Ishikawa (cell line): ENCODE data around the gene IFI27L1.

Experiments
- CEBPB ChIP-seq: IDR thresholded peaks from 2 replicates; pipeline ENCODE4 v1.6.1; 2012
- CREB1 ChIP-seq: IDR thresholded peaks from 2 replicates; pipeline ENCODE4 v1.6.1; 2012; ENCODE audit warnings: low read depth
- EGR1 ChIP-seq: IDR thresholded peaks from 2 replicates; pipeline ENCODE4 v1.6.1; 2012
- EP300 ChIP-seq: IDR thresholded peaks from 2 replicates; pipeline ENCODE4 v1.6.1; 2012; ENCODE audit warnings: borderline replicate concordance
- FOXM1 ChIP-seq: IDR thresholded peaks from 2 replicates; pipeline ENCODE4 v1.6.1; 2012; ENCODE audit warnings: low read depth, borderline replicate concordance
- NFIC ChIP-seq: IDR thresholded peaks from 2 replicates; pipeline ENCODE4 v1.6.1; 2012
- RAD21 ChIP-seq: IDR thresholded peaks from 2 replicates; pipeline ENCODE4 v1.6.1; 2012; ENCODE audit warnings: low read depth
- TAF1 ChIP-seq: IDR thresholded peaks from 2 replicates; pipeline ENCODE4 v1.6.1; 2012; ENCODE audit warnings: low read depth, mild to moderate bottlenecking
- TCF12 ChIP-seq: IDR thresholded peaks from 2 replicates; pipeline ENCODE4 v1.6.1; 2012; ENCODE audit warnings: low read depth
- TEAD4 ChIP-seq: IDR thresholded peaks from 2 replicates; pipeline ENCODE4 v1.6.1; 2012
- USF1 ChIP-seq: IDR thresholded peaks from 2 replicates; pipeline ENCODE4 v1.6.1; 2012
- YY1 ChIP-seq: IDR thresholded peaks from 2 replicates; pipeline ENCODE4 v1.6.1; 2012; ENCODE audit warnings: low read depth
- ZBTB7A ChIP-seq: IDR thresholded peaks from 2 replicates; pipeline ENCODE4 v1.6.1; 2012; ENCODE audit warnings: low read depth
- TF ChIP-seq, protein P1 (sequence below): IDR thresholded peaks from 2 replicates; pipeline ENCODE4 v1.6.1; 2012; ENCODE audit warnings: low read depth, mild to moderate bottlenecking
- TF ChIP-seq, protein P2 (sequence below): IDR thresholded peaks from 2 replicates; pipeline ENCODE4 v1.6.1; 2012

Gene IFI27L1

GRCh38 chr14:94051779-94052178 lies 29.3 kb upstream of the IFI27L1 start:
- TF ChIP-seq NFIC (no peak), CREB1 (no peak), YY1 (no peak), RAD21 (no peak), TEAD4 (no peak), EP300 (no peak), ZBTB7A (no peak), FOXM1 (no peak), TAF1 (no peak), CEBPB (no peak), TCF12 (no peak), USF1 (no peak), EGR1 (no peak)
- TF ChIP-seq, protein P1, sequence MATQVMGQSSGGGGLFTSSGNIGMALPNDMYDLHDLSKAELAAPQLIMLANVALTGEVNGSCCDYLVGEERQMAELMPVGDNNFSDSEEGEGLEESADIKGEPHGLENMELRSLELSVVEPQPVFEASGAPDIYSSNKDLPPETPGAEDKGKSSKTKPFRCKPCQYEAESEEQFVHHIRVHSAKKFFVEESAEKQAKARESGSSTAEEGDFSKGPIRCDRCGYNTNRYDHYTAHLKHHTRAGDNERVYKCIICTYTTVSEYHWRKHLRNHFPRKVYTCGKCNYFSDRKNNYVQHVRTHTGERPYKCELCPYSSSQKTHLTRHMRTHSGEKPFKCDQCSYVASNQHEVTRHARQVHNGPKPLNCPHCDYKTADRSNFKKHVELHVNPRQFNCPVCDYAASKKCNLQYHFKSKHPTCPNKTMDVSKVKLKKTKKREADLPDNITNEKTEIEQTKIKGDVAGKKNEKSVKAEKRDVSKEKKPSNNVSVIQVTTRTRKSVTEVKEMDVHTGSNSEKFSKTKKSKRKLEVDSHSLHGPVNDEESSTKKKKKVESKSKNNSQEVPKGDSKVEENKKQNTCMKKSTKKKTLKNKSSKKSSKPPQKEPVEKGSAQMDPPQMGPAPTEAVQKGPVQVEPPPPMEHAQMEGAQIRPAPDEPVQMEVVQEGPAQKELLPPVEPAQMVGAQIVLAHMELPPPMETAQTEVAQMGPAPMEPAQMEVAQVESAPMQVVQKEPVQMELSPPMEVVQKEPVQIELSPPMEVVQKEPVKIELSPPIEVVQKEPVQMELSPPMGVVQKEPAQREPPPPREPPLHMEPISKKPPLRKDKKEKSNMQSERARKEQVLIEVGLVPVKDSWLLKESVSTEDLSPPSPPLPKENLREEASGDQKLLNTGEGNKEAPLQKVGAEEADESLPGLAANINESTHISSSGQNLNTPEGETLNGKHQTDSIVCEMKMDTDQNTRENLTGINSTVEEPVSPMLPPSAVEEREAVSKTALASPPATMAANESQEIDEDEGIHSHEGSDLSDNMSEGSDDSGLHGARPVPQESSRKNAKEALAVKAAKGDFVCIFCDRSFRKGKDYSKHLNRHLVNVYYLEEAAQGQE, result no peak
- TF ChIP-seq, protein P2, sequence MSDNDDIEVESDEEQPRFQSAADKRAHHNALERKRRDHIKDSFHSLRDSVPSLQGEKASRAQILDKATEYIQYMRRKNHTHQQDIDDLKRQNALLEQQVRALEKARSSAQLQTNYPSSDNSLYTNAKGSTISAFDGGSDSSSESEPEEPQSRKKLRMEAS, result no peak

DNA sequence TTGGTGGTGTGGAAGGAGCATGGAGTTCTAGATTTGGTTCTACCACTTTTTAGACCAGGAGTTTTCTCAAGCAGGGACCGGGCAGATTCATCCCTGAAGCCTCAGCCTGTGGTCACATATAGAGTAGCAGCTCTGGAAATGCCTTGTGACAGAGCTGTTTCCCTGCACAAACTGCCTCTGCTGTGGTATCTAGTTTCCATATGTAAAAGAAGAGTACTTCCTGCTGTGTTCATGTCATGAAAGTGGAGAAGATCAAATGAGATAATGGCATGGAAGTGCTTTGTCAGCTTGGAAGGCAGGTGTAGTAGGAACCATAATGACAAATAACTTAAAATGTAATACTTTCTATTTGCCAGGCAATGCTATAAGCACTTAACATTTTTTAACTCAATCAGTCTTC lies 28.9 kb upstream of the IFI27L1 start:
- TF ChIP-seq EP300 (no peak), TEAD4 (no peak), FOXM1 (no peak), USF1 (no peak), RAD21 (no peak), TAF1 (no peak), YY1 (no peak), NFIC (no peak), CEBPB (no peak), TCF12 (no peak), ZBTB7A (no peak), CREB1 (no peak), EGR1 (no peak)
- TF ChIP-seq, protein P2, result no peak
- TF ChIP-seq, protein P1, result no peak

GRCh38 chr14:94052662-94053061 lies 28.4 kb upstream of the IFI27L1 start:
- TF ChIP-seq TCF12 (no peak), RAD21 (no peak), YY1 (no peak), USF1 (no peak), EGR1 (no peak), CEBPB (no peak), FOXM1 (no peak), TEAD4 (no peak), EP300 (no peak), TAF1 (no peak), NFIC (no peak), CREB1 (no peak)
- TF ChIP-seq, protein P1, result no peak
- TF ChIP-seq, protein P2, result no peak

GRCh38 chr14:94054401-94054800 lies 26.7 kb upstream of the IFI27L1 start:
- no peak for TF ChIP-seq CEBPB
- no peak for TF ChIP-seq CREB1
- TF ChIP-seq TEAD4, result no peak
- TF ChIP-seq, protein P1, result no peak
- TF ChIP-seq RAD21, result no peak
- TF ChIP-seq FOXM1, result no peak
- no peak for TF ChIP-seq NFIC
- TF ChIP-seq EP300, result no peak
- TF ChIP-seq USF1, result no peak
- no peak for TF ChIP-seq YY1
- no peak for TF ChIP-seq TCF12
- TF ChIP-seq, protein P2, result no peak
- TF ChIP-seq EGR1, result no peak
- no peak for TF ChIP-seq TAF1
